Thoracic aorta (tissue), 2 donors: ENCODE results near the gene FRRS1. TPM values are rescaled to one million over a fixed set of nuclear protein-coding genes. Genes with fewer than 3 reads are reported as not detected.

Experiments used
- ATAC-seq: fragments of 150-250 bp; one replicate; pipeline ENCODE4 v1.8.0; 2017; ENCODE audit warnings: low read depth; ENCODE audit not compliant: insufficient number of reproducible peaks, low FRiP score
- DNase-seq: peaks from one replicate; pipeline ENCODE4 v3.0.0-alpha.2; 2020; ENCODE audit warnings: low spot score
- H3K27ac ChIP-seq, 2 donors: fragments of 200-600 bp; sonication (generic); 1 replicate in 1 of 2; 2 replicates in 1 of 2; pipeline ENCODE4 v1.5.1; 2016; ENCODE audit warnings: mild to moderate bottlenecking in 2 of 2, moderate library complexity in 2 of 2
- H3K27me3 ChIP-seq: fragments of 200-600 bp; sonication (generic); replicated peaks from 2 replicates; pipeline ENCODE4 v1.6.0; 2016; ENCODE audit warnings: mild to moderate bottlenecking; ENCODE audit not compliant: insufficient read depth
- H3K36me3 ChIP-seq: fragments of 200-600 bp; sonication (generic); one replicate; pipeline ENCODE4 v1.5.1; 2016
- H3K4me1 ChIP-seq, 2 donors: fragments of 200-600 bp; sonication (generic); 1 replicate in 1 of 2; 2 replicates in 1 of 2; pipeline versions ENCODE4 v1.5.1 to v1.6.0; 2016; ENCODE audit warnings: low read depth in 2 of 2, mild to moderate bottlenecking in 1 of 2; ENCODE audit not compliant: control insufficient read depth in 1 of 2
- H3K4me3 ChIP-seq: fragments of 200-600 bp; sonication (generic); 2 replicates; pipeline ENCODE4 v1.5.1; 2016; ENCODE audit warnings: mild to moderate bottlenecking
- H3K9me3 ChIP-seq: fragments of 200-600 bp; sonication (generic); 2 replicates; pipeline ENCODE4 v1.5.1; 2016
- CTCF ChIP-seq: fragments of 200-600 bp; sonication (generic); IDR thresholded peaks from one replicate; pipeline ENCODE4 v1.5.1; 2019; ENCODE audit warnings: antibody characterized with exemption
- total RNA-seq, 2 donors: library from RNA; depleted of rRNA; stranded (reverse); fragments of >200 nt; gene quantifications; one replicate each; pipeline versions ENCODE4 v1.1.0 to v1.2.3, GENCODE V29; 2016

FRRS1 gene
- total RNA-seq, 2 donors from 2014 or later: 6.1 to 7.6 TPM

DNA sequence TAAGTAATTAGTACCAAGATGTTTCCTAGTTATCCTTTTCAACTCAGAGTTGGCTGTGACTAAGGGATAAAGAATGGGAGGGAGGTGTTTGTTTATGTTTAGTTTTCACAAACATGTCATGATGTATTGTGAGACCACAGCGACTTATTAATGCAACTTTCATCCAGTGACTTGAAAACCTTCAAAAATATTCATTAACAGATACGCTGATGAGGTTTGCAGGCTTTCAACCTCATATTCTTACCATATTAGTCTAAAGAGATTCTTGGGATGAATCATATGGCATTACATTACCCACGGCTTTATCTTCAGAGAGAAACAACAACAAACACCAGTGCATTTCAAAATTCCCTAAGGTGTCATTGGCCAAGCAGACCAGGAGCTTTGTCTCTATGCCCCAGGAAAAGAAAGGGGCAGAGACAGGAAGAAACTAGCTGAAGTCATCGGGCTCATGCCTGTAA lies 84.1 kb downstream of the FRRS1 start:
- H3K27ac ChIP-seq: no peak overlapping the region
- no peaks in the 10 kb centered on the region for H3K36me3 ChIP-seq
- ATAC-seq (no peak), DNase-seq (no peak)
- H3K4me3 ChIP-seq: no peak overlapping the region
- H3K4me1 ChIP-seq: peaks cover 0 to 7% of the 10 kb centered on the region in 2 donors
- TF ChIP-seq CTCF: no peak
- H3K27me3 ChIP-seq: no peaks in the 10 kb centered on the region
- H3K9me3 ChIP-seq: no peaks in the 10 kb centered on the region

GRCh38 chr1:99681583-99681982 lies 84.9 kb downstream of the FRRS1 start:
- no peak overlapping the region for H3K4me3 ChIP-seq
- DNase-seq (no peak), ATAC-seq (no peak)
- H3K4me1 ChIP-seq: peaks cover 0 to 7% of the 10 kb centered on the region in 2 donors
- no peak for TF ChIP-seq CTCF
- H3K9me3 ChIP-seq: no peaks in the 10 kb centered on the region
- no peak overlapping the region for H3K27ac ChIP-seq
- no peaks in the 10 kb centered on the region for H3K27me3 ChIP-seq
- no peaks in the 10 kb centered on the region for H3K36me3 ChIP-seq

- Histone ChIP-seq H3K4me1 (peaks cover 0 to 3% of the 10 kb centered on the region in 2 donors), H3K9me3 (no peaks in the 10 kb centered on the region), H3K27me3 (no peaks in the 10 kb centered on the region), H3K36me3 (no peaks in the 10 kb centered on the region), H3K4me3 (no peak overlapping the region), H3K27ac (no peak overlapping the region)
- DNase-seq (no peak), ATAC-seq (no peak)
- no peak for TF ChIP-seq CTCF
These were observed 86.2 kb downstream of the FRRS1 start for GRCh38 chr1:99680270-99680669.

DNA sequence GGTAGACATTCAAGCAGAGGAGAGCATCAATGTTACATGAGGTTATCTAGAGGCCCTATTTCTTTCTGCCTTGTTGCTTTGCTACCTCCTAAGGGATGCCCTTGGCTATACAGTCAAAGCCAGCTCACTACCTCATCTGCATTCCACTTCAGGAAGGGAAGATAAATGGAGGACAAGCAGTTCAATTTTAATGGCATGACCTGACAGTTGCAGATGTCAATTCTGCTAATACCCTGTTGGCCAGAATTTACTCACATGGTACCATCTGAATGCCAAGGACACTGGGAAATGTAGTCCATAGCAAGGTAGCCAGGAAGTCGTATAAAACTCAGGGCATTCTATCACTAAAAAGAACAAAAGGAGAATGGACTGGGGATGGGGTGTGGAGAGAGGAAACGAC lies 89.0 kb downstream of the FRRS1 start:
- ATAC-seq: no peak
- no peak for TF ChIP-seq CTCF
- H3K27ac ChIP-seq: no peak overlapping the region
- H3K36me3 ChIP-seq: no peaks in the 10 kb centered on the region
- no peaks in the 10 kb centered on the region for H3K27me3 ChIP-seq
- H3K4me3 ChIP-seq: no peak overlapping the region
- DNase-seq: no peak
- H3K4me1 ChIP-seq: no peaks in the 10 kb centered on the region
- no peaks in the 10 kb centered on the region for H3K9me3 ChIP-seq

DNA sequence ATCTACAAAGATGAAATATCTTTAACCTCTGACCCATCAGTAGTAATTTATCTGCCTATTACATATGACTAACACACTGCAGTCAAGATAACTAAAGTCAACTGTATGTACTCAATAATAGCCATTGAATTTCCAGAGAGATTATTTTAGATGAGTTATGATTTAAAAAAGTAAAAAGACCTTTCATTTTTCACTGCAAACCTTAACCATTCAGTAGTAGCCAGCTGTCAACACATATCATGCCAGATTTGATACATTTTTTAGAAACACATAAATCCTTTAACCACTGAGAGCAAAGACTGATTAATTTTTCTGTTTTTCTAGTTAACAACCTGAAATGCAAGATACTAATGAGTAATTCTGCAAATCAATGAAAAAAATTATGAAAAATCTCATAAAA lies 89.6 kb downstream of the FRRS1 start:
- H3K27ac ChIP-seq: no peak overlapping the region
- TF ChIP-seq CTCF: no peak
- DNase-seq: no peak
- H3K4me1 ChIP-seq: no peaks in the 10 kb centered on the region
- ATAC-seq: no peak
- no peak overlapping the region for H3K4me3 ChIP-seq
- no peaks in the 10 kb centered on the region for H3K9me3 ChIP-seq
- H3K36me3 ChIP-seq: no peaks in the 10 kb centered on the region
- no peaks in the 10 kb centered on the region for H3K27me3 ChIP-seq
